Eye (tissue), 1 donor: ENCODE results near the gene SRSF10.
"Not testable (repeated sequence)": the region's sequence is repeated elsewhere in the genome, so short reads cannot be mapped to it uniquely, and the experiment has no call there.

ENCODE experiments used
- DNase-seq: peaks from one replicate; pipeline ENCODE4 v3.0.0-alpha.2; 2015

The SRSF10 gene

GRCh38 chr1:23979881-23980727 lies at the start of gene SRSF10:
SRSF10 (minus strand) TSS chr1:23980327; CDS start chr1:23980255, 72 bp downstream.
- peak; percentile 100 for DNase-seq

DNA sequence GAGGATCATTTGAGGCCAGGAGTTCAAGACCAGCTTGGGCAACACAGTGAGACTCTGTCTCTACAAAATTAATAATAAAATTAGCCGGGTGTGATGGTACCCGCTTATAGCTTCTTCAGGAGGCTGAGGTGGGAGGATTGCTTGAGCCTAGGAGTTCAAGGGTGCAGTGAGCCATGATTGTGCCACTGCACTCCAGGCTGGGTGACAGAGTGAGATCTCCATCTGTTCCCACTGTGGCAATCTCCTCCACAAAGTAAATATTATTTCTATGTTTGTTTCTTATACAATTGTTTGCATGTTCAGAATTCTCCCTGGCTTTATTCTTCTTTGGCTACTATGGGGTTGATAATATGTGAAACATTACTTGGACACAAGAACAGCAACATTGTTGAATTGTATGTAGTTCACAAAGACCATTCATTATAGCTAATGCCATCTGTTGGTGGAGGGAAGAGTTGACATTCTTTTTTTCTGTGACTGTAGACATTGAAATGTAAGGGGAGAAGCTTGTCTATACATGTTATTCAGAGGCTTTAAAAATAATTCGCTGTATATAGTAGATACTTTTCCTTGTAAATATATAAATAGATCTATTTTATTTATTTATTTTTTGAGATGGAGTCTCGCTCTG lies 47.8 kb upstream of the SRSF10 start:
- DNase-seq: peak; percentile 51

DNA sequence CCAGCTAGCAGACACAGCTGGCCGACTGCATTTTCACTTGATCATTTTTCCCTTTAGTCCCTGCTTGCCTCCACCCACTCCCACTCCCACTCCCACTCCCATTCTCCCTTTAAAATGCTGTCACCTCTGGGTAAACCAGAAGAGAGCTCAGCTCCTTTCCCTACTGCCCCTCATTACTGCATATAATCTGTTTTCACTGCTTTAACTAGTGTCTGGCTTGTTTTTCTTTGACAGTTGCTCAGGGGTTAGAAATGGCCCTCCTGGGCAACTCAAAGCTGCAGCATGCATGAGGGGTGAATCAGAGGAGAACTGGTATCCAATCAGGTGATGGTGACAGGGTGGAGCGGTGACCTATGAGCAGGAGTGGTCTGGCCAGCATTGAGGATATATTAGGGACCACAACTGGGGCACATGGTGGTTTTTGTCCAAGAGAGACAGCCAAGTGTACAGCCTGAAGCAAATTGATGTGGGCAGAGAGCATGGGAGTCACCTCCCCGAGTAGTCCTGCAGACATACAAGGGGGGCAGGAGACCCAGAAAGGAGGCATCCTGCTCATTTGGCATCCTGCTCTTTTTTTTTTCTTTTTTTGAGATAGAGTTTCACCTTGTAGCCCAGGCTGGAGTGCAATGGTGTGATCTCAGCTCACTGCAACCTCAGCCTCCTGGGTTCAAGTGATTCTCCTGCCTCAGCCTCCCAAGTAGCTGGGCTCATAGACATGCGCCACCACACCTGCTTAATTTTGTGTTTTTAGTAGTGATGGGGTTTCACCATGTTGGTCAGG lies 42.6 kb upstream of the SRSF10 start:
- no peak for DNase-seq

- DNase-seq: no peak
Observed at GRCh38 chr1:24021403-24022266, 41.5 kb upstream of the SRSF10 start.

GRCh38 chr1:24020470-24020869 lies 40.3 kb upstream of the SRSF10 start:
- DNase-seq: no peak

DNA sequence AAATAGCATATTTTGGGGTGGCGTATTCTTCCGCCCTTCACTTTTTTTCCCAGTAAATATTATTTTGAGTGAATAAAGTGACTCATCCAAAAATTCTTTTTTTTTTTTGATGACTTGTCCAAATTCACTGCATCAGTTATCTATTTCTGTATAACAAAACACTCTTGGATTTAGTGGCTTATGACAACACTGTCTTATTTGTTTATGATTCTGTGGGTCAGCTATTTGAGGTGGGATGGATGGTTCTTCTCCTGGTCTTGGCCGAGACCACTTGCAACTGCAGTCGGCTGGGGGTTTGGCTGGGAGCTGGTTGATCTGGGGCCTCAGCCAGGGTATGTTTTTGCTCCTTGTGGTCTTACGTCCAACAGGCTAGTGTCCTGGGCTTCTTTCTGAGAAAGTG lies 39.9 kb upstream of the SRSF10 start:
- no peak for DNase-seq

DNA sequence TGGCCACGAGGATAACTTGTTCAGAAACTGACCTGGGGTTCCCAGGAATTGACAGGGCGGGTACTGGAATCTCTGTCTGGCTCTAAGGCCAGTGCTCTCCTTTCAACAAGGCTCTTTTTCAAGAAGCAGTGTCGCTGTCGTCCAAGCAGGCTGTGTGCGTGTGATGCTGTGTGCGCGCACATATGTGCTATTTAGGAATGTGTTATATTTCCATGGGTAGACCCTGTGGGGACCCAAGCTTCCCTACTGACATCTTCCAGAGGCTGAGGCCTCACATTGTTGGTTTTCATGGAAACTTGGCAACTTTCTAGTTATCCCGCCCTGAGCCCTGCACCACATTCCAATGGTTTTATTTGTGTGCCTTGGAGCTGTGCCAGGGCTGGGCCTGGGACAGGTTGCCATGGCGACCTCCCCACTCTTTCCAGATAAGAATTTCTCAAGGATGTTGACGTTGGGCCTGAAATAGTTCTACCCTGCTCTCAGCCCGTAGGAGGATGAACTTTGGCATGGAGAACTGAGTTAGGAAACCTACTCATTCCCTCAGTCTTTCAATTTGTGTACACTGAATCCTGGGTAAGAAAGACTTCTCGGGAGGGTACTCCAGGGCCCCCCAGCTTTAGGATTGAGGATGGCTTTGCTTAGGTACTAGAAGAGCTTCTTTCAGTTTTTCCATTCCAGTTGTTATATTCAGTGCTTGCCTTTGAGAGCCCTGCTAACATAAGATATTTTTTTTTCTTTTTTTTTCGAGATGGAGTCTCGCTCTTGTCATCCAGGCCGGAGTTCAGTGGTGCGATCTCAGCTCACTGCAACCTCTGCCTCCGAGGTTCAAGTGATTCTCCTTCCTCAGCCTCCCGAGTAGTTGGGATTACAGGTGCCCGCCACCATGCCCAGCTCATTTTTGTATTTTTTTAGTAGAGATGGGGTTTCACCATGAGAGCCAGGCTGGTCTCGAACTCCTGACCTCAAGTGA lies 38.8 kb upstream of the SRSF10 start:
- peak; percentile 96 for DNase-seq

DNA sequence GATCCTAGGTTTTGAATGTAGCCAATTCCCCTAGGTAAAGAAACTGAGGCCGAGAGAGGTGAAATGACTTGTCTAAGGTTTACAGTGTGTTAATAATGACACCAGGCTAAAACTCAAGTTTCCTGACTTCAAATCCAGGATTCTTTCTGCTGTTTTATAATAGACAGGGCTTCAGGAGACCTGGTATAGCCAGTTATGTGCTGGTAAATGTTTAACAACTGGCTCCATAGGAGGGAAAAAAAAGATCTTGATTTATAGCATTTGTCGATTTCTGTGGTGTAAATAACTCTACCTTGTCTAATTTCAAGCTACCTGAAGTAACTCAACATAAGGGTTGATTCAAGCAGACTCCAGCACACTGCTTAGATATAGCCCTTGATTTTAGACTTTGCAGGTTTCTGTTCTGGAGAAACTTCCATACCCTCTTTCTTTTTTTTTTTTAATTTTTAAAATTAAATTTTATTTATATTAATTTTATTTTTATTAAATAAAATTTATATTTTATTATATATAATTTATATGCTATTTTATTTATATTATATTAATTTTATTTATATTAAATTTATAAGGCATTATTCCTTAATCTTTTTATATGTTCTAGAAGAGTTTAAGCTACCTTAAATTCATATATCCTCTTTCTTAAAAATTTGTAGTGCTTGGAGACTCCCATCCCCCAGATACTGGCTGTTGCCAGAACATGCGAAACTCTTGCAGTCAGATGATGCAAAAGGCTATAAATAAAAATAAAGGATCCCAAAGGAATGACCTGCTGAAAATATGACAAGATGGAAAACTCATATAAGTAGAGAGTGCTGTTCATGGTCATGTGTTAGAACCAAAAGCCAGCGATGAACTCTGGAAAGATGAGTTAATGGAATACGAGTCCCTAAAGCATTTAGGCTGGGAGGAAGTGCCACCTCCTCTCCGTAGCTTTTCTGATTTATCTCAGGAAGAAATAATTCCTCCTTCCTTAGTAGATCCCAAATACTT lies 35.4 kb upstream of the SRSF10 start:
- DNase-seq: peak; percentile 54

- not testable (repeated sequence) for DNase-seq
Observed at GRCh38 chr1:24012878-24013277, 32.8 kb upstream of the SRSF10 start.

GRCh38 chr1:24010650-24011049 lies 30.5 kb upstream of the SRSF10 start:
- DNase-seq: no peak

DNA sequence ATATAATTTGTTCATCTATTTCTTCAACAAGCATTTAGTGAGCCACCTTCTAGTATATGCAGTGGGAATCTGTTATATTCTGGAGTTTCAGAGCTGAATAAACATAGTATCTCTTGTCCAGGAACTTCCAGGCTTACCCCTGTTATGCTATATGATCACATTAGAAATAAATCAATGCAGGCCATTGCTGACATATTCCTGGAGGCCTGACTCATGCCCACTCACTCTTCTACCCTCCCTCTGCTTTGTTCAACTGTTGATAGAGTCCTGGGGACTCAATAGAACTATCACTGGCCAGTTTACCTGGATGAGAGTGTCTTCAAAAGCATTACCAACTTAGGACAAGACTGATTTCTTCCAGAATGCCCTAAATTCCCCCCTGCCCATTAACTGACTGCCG lies 29.3 kb upstream of the SRSF10 start:
- no peak for DNase-seq

DNA sequence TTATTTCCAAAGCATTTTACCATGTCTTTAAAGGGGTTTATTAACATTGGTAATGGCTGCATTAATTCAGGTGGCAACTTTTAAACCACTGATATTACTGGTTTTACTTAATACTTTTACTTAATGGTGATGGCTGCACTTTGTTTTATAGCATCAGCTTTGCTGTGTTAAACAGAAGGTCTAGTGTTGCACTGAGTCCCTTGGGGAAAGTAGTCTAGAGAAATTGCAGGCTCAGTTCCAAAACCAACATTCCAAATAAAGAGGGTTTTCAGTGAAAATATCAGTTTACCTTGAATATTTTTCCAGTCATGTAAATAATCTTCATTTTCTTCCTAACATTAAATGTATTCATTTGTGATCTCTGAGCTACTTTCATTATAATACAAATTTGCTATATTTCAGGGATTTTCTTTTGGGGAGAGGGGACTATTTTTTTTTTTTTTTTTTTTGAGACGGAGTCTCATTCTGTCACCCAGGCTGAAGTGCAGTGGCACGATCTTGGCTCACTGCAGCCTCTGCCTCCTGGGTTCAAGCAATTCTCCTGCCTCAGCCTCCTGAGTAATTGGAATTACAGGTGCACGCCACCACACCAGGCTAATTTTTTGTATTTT lies 28.6 kb upstream of the SRSF10 start:
- DNase-seq: peak; percentile 36

DNA sequence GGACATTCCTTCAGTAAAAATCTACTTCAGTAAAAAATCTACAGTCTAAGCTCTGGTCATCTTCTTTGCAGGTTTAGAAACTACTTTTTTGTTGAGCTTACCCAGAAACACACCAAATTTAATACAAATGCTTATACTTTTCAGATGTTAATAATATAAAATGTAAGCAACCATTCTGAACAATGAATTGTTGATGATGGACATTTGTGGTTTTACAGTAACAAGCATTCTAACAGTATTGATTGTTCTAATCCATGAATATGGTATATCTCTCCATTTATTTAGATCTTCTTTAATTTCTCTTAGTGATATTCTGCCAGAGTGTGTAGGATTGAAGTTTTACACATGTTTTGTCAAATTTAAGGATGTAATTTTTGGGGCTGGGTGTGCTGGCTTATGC lies 27.0 kb upstream of the SRSF10 start:
- DNase-seq: no peak

DNA sequence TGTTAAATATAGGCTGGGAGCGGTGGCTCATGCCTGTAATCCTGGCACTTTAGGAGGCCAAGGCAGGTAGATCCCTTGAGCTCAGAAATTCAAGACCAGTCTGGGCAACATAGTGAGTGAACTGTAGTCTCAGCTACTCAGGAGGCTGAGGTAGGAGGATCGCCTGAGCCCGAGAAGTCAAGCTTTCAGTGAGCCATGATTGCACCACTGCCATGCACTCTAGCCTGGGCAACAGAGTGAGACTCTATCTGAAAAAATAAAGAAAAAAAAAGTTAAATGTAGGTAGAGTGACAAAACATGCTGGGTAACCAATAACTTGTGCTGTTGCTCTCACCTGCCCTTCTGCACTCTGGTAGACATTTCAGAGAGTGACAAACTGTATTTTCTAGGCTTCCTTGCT lies 25.0 kb upstream of the SRSF10 start:
- no peak for DNase-seq

GRCh38 chr1:24004132-24004531 lies 24.0 kb upstream of the SRSF10 start:
- no peak for DNase-seq

DNA sequence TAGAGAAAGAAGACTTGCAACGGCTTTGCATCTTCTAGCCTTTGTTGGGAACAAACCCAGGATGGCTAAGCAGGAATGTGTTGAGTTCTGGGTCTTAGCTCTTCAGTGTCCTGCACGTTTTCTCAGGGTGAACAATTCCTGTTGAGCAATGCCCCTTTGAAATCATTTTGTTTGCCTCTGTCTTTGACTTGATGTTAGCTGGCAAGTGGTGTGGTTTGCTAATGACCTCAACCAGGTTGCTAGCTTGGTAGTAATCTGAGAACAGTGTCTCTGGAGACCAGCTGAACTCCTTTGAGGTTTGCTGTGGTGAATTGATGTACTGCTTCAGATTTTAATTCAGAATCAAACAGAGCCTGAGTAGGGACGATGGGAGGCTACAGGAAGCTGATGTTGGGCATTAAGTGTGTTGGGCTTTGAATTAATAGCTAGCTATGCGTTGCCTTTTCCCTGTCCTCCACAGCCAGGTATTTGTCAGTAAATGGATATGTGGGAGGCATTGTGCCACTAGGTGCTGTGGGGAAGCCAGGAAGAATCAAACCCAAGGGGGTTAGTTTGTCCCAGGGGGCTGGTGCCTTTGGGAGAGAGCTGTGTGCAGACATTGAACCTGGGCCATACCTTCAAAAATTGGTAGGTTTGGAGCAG lies 23.3 kb upstream of the SRSF10 start:
- no peak for DNase-seq

DNA sequence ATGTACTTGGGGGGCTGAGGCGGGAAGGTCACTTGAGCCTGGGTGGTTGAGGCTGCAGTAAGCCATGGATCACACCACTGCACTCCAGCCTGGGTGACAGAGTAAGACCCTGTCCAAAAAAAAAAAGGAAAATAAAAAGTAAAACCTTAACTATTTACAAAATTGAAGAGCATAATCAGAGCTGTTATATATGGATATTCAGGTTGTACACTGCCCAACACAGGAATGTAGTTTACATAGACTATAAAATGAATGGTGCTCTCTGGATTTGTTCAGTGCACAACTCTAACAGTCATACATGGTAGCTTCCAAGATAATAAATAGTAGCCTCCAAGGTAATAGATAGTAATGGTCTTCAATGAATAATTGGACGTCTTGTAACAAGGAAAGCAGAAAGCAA lies 22.6 kb upstream of the SRSF10 start:
- DNase-seq: no peak

GRCh38 chr1:23999156-23999671 lies 19.1 kb upstream of the SRSF10 start:
- no peak for DNase-seq

GRCh38 chr1:23997812-23998211 lies 17.7 kb upstream of the SRSF10 start:
- no peak for DNase-seq
